ENCODE measurements around the gene FGF2. TPM values are rescaled to one million over a fixed set of nuclear protein-coding genes. Genes with fewer than 3 reads are reported as not detected.
A peak's percentile ranks its signal among the peaks of the same experiment; 100 is the strongest.

FGF2 gene
- total RNA-seq, 1 donor: 86.5 TPM

DNA sequence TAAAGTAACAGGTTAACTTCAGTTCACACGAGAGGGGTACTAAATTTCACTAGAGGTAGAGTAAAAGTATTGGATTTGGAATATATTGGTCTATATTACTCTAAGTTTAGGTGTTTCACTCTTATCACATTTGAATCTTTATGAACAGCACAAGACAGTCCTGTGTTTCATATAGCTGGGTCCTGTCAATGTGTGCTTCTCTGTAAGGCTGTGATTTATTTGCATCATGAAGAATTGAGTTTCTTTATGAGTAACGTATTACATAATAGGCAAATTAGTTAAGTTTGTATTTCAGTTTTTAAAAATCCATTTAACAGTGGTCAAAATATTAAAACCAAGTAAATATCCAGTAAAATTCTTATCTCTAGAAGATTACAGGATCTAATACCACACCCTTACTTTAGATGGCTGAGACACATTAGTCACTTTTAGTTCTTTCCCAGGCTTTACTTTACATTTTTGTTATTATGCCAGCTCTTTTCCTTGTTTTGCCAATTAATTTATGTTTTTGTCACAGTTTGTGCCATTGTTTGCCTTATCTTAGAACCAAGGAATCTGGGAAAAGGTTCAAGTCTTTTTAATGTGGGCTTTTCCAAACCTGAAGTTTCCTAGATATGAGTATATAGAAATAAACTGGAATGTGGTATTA, 63.6 kb downstream of the FGF2 start:
- Histone ChIP-seq H3K27ac (ENCODE audit: low read depth, low read length) (peak overlapping the region; percentile 48), H3K79me2 (ENCODE audit: insufficient read depth, low read length) (peaks cover 74% of the 10 kb centered on the region), H2AFZ (ENCODE audit: low read length) (no peak overlapping the region), H3K4me2 (ENCODE audit: insufficient read depth, low read length) (no peak overlapping the region), H3K9me3 (ENCODE audit: low read depth, low read length) (no peaks in the 10 kb centered on the region), H4K20me1 (ENCODE audit: insufficient read depth, low read length) (peaks cover 5% of the 10 kb centered on the region), H3K4me3 (ENCODE audit: insufficient read depth, low read length) (no peak overlapping the region), H3K27me3 (ENCODE audit: insufficient read depth, low read length) (no peaks in the 10 kb centered on the region), H3K4me1 (ENCODE audit: insufficient read depth, low read length) (peaks cover 57% of the 10 kb centered on the region), H3K36me3 (ENCODE audit: insufficient read depth, low read length) (peaks cover 63% of the 10 kb centered on the region)
- TF ChIP-seq, protein P1, sequence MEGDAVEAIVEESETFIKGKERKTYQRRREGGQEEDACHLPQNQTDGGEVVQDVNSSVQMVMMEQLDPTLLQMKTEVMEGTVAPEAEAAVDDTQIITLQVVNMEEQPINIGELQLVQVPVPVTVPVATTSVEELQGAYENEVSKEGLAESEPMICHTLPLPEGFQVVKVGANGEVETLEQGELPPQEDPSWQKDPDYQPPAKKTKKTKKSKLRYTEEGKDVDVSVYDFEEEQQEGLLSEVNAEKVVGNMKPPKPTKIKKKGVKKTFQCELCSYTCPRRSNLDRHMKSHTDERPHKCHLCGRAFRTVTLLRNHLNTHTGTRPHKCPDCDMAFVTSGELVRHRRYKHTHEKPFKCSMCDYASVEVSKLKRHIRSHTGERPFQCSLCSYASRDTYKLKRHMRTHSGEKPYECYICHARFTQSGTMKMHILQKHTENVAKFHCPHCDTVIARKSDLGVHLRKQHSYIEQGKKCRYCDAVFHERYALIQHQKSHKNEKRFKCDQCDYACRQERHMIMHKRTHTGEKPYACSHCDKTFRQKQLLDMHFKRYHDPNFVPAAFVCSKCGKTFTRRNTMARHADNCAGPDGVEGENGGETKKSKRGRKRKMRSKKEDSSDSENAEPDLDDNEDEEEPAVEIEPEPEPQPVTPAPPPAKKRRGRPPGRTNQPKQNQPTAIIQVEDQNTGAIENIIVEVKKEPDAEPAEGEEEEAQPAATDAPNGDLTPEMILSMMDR (IDR thresholded peaks at IDR 0.05; ENCODE audit: extremely low read depth, low read depth, low read length): no peak
- DNase-seq (ENCODE audit: insufficient read length, low spot score, missing footprints): no peak

DNA sequence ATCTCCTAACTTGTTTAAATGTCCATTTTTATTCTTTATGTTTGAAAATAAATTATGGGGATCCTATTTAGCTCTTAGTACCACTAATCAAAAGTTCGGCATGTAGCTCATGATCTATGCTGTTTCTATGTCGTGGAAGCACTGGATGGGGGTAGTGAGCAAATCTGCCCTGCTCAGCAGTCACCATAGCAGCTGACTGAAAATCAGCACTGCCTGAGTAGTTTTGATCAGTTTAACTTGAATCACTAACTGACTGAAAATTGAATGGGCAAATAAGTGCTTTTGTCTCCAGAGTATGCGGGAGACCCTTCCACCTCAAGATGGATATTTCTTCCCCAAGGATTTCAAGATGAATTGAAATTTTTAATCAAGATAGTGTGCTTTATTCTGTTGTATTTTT, 68.2 kb downstream of the FGF2 start:
- H3K4me3 ChIP-seq (ENCODE audit: insufficient read depth, low read length): no peak overlapping the region
- peaks cover 86% of the 10 kb centered on the region for H3K4me1 ChIP-seq (ENCODE audit: insufficient read depth, low read length)
- H3K9me3 ChIP-seq (ENCODE audit: low read depth, low read length): no peaks in the 10 kb centered on the region
- TF ChIP-seq, protein P1 (IDR thresholded peaks at IDR 0.05; ENCODE audit: extremely low read depth, low read depth, low read length): no peak
- H3K79me2 ChIP-seq (ENCODE audit: insufficient read depth, low read length): peaks cover 36% of the 10 kb centered on the region
- DNase-seq (ENCODE audit: insufficient read length, low spot score, missing footprints): no peak
- H4K20me1 ChIP-seq (ENCODE audit: insufficient read depth, low read length): peaks cover 5% of the 10 kb centered on the region
- peak overlapping the region; percentile 17 for H3K4me2 ChIP-seq (ENCODE audit: insufficient read depth, low read length)
- peaks cover 46% of the 10 kb centered on the region for H3K36me3 ChIP-seq (ENCODE audit: insufficient read depth, low read length)
- peak overlapping the region; percentile 63 for H3K27ac ChIP-seq (ENCODE audit: low read depth, low read length)
- no peaks in the 10 kb centered on the region for H3K27me3 ChIP-seq (ENCODE audit: insufficient read depth, low read length)
- H2AFZ ChIP-seq (ENCODE audit: low read length): no peak overlapping the region

DNA sequence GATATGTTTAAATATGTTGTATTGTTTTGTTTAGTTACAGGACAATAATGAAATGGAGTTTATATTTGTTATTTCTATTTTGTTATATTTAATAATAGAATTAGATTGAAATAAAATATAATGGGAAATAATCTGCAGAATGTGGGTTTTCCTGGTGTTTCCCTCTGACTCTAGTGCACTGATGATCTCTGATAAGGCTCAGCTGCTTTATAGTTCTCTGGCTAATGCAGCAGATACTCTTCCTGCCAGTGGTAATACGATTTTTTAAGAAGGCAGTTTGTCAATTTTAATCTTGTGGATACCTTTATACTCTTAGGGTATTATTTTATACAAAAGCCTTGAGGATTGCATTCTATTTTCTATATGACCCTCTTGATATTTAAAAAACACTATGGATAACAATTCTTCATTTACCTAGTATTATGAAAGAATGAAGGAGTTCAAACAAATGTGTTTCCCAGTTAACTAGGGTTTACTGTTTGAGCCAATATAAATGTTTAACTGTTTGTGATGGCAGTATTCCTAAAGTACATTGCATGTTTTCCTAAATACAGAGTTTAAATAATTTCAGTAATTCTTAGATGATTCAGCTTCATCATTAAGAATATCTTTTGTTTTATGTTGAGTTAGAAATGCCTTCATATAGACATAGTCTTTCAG, 68.8 kb downstream of the FGF2 start:
- Histone ChIP-seq H3K4me2 (ENCODE audit: insufficient read depth, low read length) (peak overlapping the region; percentile 36), H3K9me3 (ENCODE audit: low read depth, low read length) (no peaks in the 10 kb centered on the region), H2AFZ (ENCODE audit: low read length) (no peak overlapping the region), H4K20me1 (ENCODE audit: insufficient read depth, low read length) (peaks cover 5% of the 10 kb centered on the region), H3K4me1 (ENCODE audit: insufficient read depth, low read length) (peaks cover 86% of the 10 kb centered on the region), H3K27ac (ENCODE audit: low read depth, low read length) (peak overlapping the region; percentile 63), H3K36me3 (ENCODE audit: insufficient read depth, low read length) (peaks cover 45% of the 10 kb centered on the region), H3K27me3 (ENCODE audit: insufficient read depth, low read length) (no peaks in the 10 kb centered on the region), H3K4me3 (ENCODE audit: insufficient read depth, low read length) (no peak overlapping the region), H3K79me2 (ENCODE audit: insufficient read depth, low read length) (peaks cover 30% of the 10 kb centered on the region)
- TF ChIP-seq, protein P1 (IDR thresholded peaks at IDR 0.05; ENCODE audit: extremely low read depth, low read depth, low read length): no peak
- no peak for DNase-seq (ENCODE audit: insufficient read length, low spot score, missing footprints)

DNA sequence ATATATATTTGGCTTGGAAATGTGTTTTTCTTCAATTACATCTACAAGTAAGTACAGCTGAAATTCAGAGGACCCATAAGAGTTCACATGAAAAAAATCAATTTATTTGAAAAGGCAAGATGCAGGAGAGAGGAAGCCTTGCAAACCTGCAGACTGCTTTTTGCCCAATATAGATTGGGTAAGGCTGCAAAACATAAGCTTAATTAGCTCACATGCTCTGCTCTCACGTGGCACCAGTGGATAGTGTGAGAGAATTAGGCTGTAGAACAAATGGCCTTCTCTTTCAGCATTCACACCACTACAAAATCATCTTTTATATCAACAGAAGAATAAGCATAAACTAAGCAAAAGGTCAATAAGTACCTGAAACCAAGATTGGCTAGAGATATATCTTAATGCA, 69.6 kb downstream of the FGF2 start:
- peaks cover 91% of the 10 kb centered on the region for H3K4me1 ChIP-seq (ENCODE audit: insufficient read depth, low read length)
- DNase-seq (ENCODE audit: insufficient read length, low spot score, missing footprints): no peak
- TF ChIP-seq, protein P1 (IDR thresholded peaks at IDR 0.05; ENCODE audit: extremely low read depth, low read depth, low read length): no peak

More for the DNA sequence above, 69.6 kb downstream of the FGF2 start:
- no peaks in the 10 kb centered on the region for H3K27me3 ChIP-seq (ENCODE audit: insufficient read depth, low read length)
- no peak overlapping the region for H3K4me3 ChIP-seq (ENCODE audit: insufficient read depth, low read length)
- peak overlapping the region; percentile 63 for H3K27ac ChIP-seq (ENCODE audit: low read depth, low read length)
- H2AFZ ChIP-seq (ENCODE audit: low read length): no peak overlapping the region
- peaks cover 40% of the 10 kb centered on the region for H3K36me3 ChIP-seq (ENCODE audit: insufficient read depth, low read length)
- no peaks in the 10 kb centered on the region for H3K9me3 ChIP-seq (ENCODE audit: low read depth, low read length)
- H3K4me2 ChIP-seq (ENCODE audit: insufficient read depth, low read length): peak overlapping the region; percentile 36
- peaks cover 5% of the 10 kb centered on the region for H4K20me1 ChIP-seq (ENCODE audit: insufficient read depth, low read length)
- peaks cover 30% of the 10 kb centered on the region for H3K79me2 ChIP-seq (ENCODE audit: insufficient read depth, low read length)
